ENCODE results near the gene ST6GALNAC6.
"Not testable (repeated sequence)": the region's sequence is repeated elsewhere in the genome, so short reads cannot be mapped to it uniquely, and the experiment has no call there.

ST6GALNAC6 gene

DNA sequence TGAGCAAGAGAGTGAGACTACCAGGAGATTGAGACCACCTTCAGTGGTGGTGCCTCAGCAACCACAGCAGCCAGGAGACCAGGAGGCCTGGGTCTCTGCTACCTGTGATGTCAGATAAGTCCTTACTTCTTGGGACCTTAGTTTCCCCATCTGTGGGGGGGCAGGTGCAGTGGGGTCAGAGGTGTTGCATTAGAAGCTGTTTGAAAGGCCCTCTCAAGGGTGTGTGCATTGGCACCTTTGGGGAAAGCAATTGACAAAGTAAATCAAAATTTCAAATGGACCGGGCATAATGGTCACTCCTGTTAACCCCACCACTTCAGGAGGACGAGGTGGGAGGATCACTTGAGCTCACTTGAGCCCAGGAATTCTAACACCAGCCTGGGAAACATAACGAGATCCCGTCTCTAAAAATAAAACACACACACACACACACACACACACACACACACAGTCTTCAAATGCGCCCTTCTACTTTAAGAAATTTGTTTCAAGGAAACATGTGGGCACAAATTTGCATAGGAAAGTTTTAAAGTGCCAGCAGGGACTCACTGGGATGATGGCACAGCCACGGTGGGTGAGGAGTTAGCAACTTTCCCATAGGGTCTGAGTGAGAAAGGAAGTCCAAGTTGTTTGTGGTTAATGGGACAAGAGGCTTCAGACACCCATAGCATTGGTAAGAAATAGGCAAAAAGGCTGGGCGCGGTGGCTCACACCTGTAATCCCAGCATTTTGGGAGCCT is 20.6 kb downstream of the ST6GALNAC6 start:
- in situ Hi-C loops (cut with HindIII; ENCODE audit: low pct_ligation_motif_present, low pct_unique_long_range_greater_than_20kb, low sequenced_read_pairs), result no loop called here
- DNase-seq, result no peak

DNA sequence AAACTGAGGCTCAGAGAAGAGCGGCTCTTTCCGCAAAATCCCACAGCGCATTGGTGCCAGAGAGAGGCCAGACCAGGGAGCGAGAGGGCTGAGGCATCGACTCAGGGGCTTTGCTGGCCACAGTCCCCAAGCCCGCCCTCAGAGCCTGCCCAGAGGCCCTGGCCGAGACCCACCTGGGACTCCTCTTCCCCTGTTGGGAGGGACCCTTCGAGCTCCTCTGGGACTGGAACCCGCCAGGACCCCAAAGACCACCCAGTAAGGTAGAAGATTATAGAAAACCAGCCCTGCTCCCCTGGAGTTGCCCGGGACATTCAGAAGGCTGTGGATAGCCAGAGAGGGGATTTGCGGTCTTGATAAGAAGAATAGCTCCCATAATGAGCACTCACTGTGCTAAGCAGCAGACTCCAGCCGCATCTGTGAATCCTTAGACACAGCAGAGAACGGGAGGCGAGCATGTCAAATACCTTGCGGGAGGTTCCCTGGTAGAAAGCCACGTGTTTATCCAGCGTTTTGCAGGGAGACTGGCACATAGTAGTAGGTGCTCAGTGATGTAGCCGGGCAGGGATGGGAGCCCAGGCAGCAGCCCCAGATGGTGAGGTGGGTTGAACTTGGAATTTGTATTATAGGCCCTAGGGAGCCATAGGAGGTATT is 21.3 kb downstream of the ST6GALNAC6 start:
- no peak for DNase-seq

DNA sequence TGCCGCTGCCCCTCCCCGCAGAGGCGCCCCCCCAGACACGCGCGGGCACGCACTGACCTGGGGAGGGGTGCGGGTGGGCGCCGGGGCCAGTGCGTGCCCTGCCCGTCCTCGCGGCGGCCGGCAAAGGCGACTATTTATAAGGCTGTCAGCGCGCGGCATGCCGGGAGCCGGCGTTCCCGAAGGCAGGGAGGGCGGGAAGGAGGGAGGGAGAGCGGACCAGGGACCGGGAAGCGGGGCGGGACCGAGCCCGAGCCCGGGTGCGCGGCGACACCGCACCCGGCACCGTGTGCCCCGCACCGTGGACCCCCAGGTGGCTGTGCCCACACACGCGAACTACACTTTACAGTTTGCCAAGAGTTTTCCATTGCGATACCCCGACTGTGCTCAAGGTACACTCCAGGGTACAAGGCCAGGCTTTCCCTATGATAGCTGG is 21.8 kb downstream of the ST6GALNAC6 start, which contains the start of gene AK1:
Gene AK1, minus strand, starts transcription at position 110 of the 433 bp plus-strand sequence. CDS start 3,058 bp downstream, outside the sequence.
- in situ Hi-C loops (cut with HindIII; ENCODE audit: low pct_ligation_motif_present, low pct_unique_long_range_greater_than_20kb, low sequenced_read_pairs), result no loop called here
- peak; percentile 60 for DNase-seq

More for the DNA sequence above, 21.3 kb downstream of the ST6GALNAC6 start:
- in situ Hi-C loops (cut with HindIII; ENCODE audit: low pct_ligation_motif_present, low pct_unique_long_range_greater_than_20kb, low sequenced_read_pairs), result no loop called here

DNA sequence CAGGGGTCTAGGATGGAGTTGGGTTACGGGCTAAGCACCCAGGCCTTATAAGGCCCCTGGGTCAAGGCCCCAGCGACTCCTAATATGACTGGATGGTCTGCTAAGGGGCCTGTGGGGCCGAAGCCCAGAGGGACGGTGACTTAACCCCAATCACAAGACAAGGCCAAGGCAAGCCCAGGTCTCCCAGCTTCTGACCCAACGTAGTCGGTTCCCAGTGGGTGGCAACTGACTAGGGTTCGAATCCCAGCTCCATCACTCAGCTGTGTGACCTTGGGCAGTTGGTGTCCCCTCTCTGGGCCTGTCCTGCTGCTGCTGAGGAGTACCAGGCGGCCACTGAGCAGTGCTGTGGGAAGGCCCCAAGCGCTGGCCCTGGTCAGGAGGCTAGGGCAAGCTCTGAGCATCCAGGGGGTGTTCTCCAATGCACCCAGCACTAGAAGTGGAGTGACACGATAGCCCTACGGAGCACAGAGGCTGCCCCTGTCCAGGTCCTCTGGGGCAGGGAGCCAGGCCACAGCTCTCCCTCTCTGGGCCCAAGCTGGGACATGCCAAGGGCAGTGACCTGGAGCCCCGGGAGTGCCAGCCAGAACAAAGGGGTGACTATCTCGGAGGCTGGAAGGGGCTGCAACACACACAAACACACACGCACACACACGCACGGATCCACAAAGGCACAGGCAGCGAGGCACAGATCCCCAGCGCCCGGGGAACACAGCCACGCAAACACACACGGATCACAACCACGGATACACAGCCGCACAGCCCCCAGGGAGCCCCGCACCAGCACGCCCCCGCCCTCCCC is 22.4 kb downstream of the ST6GALNAC6 start:
- DNase-seq, result no peak
- in situ Hi-C loops (cut with HindIII; ENCODE audit: low pct_ligation_motif_present, low pct_unique_long_range_greater_than_20kb, low sequenced_read_pairs), result no loop called here

DNA sequence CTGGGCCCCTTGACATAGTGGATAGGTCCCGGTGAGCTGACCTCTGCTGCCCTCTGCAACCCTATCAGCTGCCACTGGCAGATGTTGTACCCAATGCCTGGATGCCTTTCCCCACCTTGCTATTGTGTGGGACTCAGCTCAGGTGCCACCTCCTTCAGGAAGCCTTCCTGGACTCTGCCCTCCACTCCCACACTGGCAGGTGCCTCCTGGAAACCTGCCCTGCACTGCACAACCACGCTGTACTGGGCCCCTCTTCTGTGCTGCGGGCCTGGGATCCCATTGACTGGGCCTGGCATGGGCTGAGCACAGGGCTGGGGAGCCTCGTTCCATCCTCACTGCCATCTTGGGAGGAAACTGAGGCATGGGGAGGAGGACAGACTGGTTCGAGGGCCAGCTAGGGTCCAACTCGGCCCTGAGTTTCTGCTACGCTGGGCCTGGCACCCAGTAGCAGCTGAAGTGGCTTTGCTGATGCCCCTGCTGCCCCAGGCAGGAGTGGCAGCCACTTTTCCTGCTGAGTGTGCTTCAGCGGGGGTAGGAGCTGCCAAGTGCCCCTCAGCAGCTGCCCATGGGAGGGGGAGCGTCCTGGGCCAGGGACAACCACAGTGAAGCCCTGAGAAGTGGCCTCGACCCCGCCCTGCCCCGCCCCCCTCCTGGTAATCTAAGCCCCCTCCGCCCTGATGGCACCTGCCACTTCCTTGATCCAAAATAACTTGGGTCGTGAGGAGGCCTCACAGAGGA is 23.2 kb downstream of the ST6GALNAC6 start:
- in situ Hi-C loops (cut with HindIII; ENCODE audit: low pct_ligation_motif_present, low pct_unique_long_range_greater_than_20kb, low sequenced_read_pairs), result no loop called here
- DNase-seq, result no peak

DNA sequence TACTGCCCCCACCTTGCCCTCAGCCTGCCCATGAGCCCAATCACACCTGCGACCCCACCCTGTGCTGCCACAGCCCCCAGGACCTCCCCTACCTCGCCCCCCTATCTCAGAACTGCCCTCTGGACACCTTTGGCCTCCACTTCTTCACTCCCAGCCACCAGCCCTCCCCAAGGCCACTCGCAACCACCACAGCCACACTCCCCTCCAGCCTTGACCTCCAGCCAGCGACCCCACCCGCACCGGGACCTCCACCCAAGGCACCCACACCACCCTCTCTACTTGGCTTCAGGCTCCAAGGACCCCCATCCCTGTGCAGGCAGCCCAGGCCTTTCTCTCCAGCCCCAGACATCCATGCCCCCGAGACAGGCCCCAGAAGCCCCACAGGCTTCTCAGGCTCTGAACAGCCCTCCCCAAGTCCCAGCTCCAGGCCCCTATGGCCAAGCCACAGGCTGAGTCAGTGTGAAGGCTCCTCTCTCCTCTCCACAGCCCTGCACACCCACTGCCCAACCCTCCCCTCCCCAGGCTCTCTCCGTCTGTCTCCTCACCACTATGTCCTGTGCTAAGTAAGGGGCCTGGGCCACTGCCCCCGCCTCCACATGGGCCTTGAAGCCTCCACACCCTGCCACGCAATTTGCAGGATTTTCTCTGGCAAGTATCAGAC is 24.0 kb downstream of the ST6GALNAC6 start:
- DNase-seq, result no peak
- in situ Hi-C loops (cut with HindIII; ENCODE audit: low pct_ligation_motif_present, low pct_unique_long_range_greater_than_20kb, low sequenced_read_pairs), result no loop called here

DNA sequence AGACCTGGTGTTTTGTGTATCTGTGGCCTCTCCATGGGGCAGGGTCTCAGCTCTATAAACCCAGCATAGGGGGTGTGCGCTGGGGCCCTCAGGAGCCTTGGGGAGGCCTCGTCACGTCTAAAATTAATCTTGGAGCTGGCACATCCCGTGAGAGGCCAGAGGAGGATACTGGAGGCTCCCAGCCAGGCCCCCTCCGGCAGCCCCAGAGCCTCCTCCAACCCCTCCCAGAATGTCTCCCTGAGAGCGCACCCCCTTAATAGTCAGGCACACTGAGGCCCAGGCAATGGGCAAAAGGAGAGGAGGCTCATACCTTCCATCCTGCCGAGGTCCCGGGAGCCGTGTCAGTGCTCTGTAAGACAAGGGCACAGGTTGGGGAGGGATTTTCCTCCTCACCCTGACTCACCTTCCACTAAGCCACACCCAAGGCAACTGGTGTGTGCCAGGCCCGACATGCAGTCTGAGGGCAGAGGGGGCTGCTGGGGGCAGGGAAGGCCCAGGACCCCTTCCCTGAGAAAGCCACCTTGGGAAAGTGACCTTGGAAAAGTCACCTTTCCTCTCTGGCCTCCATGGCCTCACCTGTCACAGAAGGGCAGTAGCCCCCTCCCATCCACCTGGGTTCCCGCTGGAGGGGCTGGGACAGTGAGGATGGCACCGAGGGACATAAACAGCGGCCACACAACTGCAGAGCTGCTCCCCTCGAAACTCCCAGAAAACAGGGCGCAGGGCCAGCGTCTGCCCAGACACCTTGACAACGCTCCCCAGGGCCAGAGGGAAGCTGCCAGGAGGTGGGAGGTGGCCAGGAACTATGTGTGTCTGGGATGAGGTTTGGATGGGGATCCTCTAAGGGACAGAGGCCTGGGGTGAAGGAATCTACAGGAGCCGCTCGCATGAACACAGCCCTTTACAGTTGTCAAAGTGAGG is 24.8 kb downstream of the ST6GALNAC6 start:
- in situ Hi-C loops (cut with HindIII; ENCODE audit: low pct_ligation_motif_present, low pct_unique_long_range_greater_than_20kb, low sequenced_read_pairs), result no loop called here
- no peak for DNase-seq

DNA sequence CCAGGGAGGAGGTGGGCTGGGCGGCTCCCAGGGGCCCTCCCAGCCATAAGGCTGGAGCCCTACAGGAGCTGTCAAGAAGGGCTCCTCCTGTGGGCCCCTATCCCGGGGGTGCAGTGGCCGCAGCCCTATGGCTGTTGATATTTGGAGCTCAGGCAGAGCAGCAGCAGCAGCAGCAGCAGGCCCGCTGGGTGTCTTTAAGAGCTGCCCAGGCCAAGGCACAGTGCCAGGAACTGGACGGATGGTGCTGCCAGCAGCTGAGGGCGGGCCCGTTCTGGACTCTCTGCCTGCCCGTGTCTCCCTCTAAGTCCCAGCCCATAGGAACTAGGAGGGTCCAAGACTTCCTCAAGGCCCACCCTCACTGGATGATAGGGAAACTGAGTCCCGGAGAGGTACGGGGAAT is 25.5 kb downstream of the ST6GALNAC6 start:
- in situ Hi-C loops (cut with HindIII; ENCODE audit: low pct_ligation_motif_present, low pct_unique_long_range_greater_than_20kb, low sequenced_read_pairs), result no loop called here
- DNase-seq, result no peak

DNA sequence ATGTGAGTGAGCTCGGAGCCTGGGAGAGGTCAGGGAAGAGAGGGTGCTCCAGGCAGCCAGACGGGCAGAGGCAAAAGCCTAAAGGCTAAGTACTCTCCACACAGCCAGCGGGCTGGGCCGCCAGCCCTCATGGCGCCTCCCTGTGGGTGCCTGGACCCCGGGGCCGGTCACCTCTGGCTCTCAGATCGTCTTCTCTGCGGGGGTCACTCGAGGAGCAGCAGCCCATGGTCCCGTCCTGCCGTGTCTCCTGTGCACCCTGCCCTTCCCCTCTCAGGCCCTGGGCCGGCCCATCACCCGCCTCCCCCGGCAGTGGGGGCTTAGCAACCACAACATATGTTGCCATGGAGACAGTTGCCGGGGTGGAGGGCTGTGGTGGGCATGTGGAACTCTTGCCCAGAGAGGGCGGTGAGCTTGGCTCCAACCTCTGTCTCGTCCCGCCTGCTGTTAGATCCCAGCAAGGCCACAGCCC is 26.1 kb downstream of the ST6GALNAC6 start:
- DNase-seq, result no peak
- in situ Hi-C loops (cut with HindIII; ENCODE audit: low pct_ligation_motif_present, low pct_unique_long_range_greater_than_20kb, low sequenced_read_pairs), result no loop called here

DNA sequence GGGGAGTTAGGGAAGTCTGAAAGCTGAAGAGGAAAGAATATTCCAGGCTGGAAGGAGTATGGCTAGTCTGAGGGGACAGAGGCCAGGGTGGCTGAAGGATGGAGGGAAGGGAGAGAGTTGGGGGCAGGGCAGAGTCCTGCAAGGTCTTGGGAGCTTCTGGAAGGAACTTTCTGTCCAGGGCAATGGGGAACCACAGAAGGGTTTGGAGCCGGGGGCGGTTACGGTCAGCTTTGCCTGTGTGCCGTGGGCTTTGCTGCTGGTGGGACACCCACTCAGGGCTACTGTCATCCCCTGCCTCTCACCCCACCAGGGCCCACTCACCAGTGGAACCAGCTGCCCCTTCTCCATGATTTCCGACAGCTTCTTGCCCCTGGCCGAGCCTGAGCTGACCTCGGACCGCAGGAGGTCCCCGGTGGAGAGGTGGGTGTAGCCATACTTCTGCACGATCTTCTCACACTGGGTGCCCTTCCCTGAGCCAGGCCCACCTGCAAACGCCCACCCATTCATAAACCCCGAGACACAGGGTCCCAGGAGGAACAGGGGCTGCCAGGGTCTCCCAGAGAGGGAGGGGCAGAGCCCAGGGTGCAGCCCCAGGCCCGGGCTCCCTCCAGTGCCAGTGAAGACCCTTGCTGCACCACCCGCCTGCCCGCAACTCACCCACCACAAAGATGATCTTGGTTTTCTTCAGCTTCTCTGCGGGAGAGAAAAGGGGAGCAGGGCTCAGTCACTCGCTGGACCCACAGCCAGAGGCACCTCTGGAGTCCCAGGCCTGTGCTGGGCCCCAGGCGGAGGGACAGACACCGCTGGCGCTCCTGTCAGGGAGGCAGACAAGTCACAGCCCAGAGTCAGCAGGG is 26.8 kb downstream of the ST6GALNAC6 start:
- in situ Hi-C loops (cut with HindIII; ENCODE audit: low pct_ligation_motif_present, low pct_unique_long_range_greater_than_20kb, low sequenced_read_pairs), result no loop called here
- DNase-seq, result no peak

DNA sequence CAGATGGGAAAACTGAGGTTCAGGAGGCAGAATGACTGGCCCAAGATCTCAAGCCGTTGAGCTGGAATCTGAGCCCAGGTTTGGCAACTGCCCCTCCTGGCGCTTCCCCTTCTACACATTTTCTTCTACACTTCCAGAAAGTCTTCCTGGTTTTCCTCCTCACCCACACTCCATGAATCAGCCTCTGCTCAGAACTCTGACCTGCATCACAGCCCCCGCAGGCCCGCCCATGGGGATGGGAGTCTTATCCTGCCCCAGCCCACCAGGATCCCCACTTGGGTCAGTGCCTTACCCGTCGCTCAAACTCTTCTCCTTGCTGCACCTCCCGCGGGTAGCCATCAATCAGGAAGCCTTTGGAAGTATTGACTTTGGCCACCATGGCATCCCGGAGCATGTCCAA is 27.9 kb downstream of the ST6GALNAC6 start:
- in situ Hi-C loops (cut with HindIII; ENCODE audit: low pct_ligation_motif_present, low pct_unique_long_range_greater_than_20kb, low sequenced_read_pairs), result no loop called here
- DNase-seq, result no peak

DNA sequence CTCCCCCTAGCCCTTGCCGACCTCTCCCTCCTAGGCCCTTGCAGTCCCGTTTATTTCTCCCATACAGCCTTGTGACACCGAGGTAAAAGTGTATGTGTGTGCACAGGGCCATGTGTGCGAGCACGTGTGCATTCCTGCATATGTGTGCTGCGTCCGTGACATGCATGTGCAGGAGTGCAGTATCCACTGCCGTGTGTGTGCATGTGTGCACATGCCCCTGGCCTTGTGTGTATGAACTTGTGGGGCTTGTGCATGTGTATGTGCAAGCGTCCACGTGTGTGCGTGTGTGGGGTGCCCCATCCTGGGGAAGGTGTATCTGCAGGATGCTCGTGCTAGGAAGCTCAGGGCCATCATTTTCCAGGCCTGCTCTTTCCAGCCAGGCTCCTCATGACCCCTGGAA is 28.5 kb downstream of the ST6GALNAC6 start:
- in situ Hi-C loops (cut with HindIII; ENCODE audit: low pct_ligation_motif_present, low pct_unique_long_range_greater_than_20kb, low sequenced_read_pairs), result no loop called here
- no peak for DNase-seq

DNA sequence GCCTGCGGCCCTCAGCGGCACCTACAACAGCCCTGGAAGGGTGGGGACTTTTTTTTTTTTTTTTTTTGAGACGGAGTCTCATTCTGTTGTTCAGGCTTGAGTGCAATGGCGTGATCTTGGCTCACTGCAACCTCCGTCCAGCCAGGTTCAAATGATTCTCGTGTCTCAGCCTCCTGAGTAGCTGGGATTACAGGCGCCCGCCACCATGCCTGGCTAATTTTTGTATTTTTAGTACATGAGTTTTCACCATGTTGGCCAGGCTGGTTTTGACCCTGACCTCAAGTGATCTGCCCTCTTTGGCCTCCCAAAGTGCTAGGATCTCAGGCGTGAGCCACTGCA is 29.3 kb downstream of the ST6GALNAC6 start:
- DNase-seq; in situ Hi-C loops (cut with HindIII; ENCODE audit: low pct_ligation_motif_present, low pct_unique_long_range_greater_than_20kb, low sequenced_read_pairs): not testable (repeated sequence)

DNA sequence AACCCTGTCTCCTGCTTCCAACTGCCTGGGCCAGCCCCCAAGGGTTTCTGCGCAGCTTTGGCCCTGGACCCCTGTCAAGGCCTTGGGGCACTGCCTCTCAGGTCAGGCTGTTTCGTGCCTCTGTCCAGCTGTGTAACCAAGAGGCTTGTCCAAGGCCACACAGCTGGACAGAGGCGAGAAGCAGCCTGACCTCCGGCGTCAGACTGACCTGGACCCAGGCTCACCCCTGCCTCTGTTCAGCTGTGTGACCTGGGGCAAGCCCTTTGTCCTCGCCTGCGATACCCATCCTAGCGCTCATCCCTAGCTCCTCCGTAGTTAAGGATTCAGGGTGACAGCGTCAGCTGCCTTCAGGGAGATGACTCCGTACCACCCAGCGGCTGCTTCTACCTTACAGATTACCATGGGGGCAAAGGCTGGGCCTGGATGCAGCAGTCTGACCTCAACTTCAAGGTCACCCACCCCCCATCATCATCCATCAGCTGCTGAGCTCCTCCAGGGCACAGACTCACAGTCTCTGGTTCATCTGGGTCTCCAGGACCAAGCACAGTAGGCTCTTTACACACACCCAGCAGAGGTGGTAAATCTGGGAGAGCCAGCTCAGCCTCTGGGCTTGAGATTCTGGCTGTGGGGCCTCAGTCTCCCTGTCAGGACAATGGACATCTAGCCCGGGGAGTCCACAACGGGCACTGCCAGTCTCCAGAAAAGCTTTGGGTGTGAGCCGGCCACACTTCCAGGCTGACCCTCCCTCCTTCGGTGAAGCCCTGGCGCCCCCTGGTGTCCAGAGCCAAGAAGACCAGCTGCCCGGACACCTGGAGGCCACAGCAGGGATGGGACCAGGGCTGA is 29.9 kb downstream of the ST6GALNAC6 start:
- peak; percentile 81 for DNase-seq
- in situ Hi-C loops (cut with HindIII; ENCODE audit: low pct_ligation_motif_present, low pct_unique_long_range_greater_than_20kb, low sequenced_read_pairs), result no loop called here

DNA sequence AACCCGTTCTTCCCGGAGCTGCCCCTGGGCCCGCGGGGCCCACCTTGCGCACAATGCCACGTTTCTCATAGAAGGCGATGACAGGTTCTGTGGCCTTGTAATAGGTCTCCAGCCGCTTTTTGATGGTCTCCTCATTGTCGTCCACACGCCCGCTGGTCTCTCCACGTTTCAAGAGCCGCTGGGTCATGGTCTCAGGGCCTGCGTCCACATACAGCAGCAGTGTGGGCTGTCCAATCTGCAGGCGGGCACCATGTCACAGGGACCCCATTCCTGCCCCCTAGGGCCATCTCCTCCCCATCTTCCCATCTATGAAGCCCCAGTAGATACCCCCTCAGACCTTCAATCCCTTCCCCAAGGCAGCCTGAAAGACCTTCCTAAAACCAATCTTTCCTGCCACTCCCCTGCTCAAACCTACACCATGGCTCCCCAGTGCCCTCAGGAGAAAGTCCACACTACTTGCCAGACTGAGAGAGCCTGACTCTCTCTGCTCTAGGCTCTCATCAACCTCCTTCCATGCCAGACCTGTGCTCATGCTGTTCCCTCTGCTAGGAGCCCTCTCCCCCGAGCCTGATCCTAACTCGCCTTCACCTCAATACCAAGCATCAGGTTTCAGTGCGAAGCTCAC is 31.0 kb downstream of the ST6GALNAC6 start:
- in situ Hi-C loops (cut with HindIII; ENCODE audit: low pct_ligation_motif_present, low pct_unique_long_range_greater_than_20kb, low sequenced_read_pairs), result no loop called here

More for the DNA sequence above, 31.0 kb downstream of the ST6GALNAC6 start:
- DNase-seq, result no peak
